GM18505 (cell line): Measurements from ENCODE around the gene RNF144B.

Experiments used
- ATAC-seq: cut with Tn5 transposase; IDR thresholded peaks from one replicate; pipeline ENCODE4 v1.9.1; 2021; ENCODE audit not compliant: unreplicated experiment
- POLR2A ChIP-seq: IDR thresholded peaks from 4 replicates; pipeline ENCODE4 v1.6.1; 2011; ENCODE audit warnings: borderline replicate concordance; ENCODE audit not compliant: insufficient read depth, insufficient read length; ENCODE audit errors: extremely low read depth

RNF144B gene

DNA sequence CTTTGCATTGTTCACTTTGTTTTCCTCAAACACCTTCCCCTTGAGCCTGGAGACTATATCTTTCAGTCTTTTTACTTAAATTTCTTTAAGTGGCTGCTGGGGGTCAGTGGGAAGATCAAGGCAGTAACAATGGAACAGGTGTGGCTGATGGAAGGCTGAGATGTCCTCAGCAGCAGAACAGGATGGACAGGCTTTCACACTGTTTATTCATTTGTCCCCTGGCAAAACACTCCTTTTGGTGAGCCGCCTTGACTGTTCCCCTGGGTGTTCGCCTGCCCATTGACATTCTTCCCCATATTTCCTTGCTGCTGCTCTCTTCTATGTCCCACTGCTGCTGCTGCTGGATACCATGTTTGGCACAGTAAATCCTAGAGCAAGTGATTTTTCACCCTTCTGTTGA is 38.1 kb downstream of the RNF144B start:
- no peak for ATAC-seq
- TF ChIP-seq POLR2A: no peak

- TF ChIP-seq POLR2A: no peak
- ATAC-seq: no peak
These were observed 40.1 kb downstream of the RNF144B start for GRCh38 chr6:18427296-18427695.

DNA sequence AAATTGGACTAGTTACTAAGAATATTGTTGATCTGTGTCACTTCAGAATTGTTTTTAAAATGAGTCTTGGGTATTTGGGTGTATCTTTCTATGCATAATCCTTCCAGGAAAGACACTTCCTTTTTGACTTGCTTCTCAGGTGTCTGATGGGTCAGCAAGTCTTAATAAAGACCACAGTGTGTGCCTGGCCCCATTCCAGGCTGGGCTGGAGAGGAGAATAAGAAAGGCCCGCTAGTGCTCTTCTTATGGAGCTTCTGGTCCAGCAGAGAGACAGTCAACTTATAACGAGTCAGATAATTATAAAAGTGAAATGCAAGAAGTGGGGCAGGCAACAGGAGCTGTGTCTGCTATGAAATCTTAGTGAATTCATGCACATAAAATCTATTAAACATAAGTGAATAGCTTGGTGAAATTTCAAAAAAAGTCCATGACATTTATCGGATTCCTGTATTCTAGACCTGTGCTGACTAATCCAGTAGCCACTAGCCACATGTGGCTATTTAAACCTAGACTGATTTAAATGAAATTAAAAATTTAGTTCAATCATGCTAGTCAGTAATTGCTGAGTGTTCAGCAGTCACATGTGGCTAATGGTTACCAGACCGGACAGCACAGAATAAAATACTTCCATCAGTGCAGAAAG is 42.6 kb downstream of the RNF144B start:
- ATAC-seq: no peak
- TF ChIP-seq POLR2A: no peak

GRCh38 chr6:18431581-18431980 is 44.4 kb downstream of the RNF144B start:
- TF ChIP-seq POLR2A: no peak
- no peak for ATAC-seq

DNA sequence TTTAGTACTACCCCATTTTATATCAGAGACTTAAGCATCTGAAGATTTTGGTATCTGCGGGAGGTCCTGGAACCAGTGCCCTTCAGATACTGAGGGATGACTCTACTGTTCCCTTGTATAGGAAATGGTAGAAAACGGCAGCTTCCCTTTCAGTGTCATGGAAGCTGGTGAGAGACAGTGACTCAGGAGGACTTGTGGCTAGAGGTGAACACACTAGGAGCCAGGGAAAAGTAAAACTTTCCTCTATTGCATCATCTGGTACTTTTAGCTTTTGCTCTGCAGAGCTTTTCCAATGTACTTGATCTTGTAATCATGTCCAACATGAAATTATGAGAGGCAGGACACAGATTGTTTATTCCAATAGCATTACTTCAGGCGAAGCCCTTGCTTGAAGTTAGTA is 45.0 kb downstream of the RNF144B start:
- no peak for ATAC-seq
- TF ChIP-seq POLR2A: no peak

- ATAC-seq: no peak
- no peak for TF ChIP-seq POLR2A
These were observed 45.5 kb downstream of the RNF144B start for GRCh38 chr6:18432619-18433018.

DNA sequence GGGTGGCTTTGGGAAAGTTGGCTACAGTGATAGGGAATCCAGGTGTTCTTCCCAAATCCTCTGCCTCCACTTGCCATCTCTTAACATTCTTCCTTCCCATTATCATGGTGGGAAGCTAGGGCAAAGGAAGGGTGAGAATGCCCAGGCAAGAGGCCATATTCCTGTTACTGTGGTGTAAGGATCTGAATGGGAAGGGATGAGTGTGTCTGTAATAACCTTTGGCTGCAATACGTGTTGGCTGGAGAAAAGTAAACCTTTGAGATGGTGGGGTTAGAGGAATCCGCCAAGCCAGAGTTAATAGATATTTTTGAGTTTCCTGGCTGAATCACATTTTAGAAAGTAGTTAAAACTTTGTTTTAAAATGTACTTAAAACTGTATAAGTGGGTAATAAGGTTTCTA is 45.9 kb downstream of the RNF144B start:
- no peak for TF ChIP-seq POLR2A
- no peak for ATAC-seq

- no peak for ATAC-seq
- no peak for TF ChIP-seq POLR2A
These were observed 49.2 kb downstream of the RNF144B start for GRCh38 chr6:18436341-18436740.

DNA sequence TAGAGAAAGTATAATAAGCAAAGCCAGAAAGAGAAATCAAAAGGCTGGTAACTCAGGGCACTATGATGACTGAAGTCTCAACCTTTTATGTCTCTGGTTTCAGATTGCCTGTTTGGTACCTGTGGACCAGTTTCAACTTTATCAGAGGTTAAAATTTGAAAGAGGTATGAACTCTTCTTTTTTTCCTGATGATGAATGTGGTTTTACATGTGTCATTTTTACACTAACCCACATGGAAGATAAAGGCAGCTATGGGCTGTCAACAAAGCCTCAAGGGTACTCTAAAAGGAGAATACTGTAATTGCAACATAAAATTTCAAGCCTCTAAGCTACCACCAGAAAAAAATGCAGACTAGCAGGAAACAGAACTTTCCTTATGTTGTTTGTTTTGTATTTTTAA is 52.4 kb downstream of the RNF144B start:
- ATAC-seq: no peak
- no peak for TF ChIP-seq POLR2A

DNA sequence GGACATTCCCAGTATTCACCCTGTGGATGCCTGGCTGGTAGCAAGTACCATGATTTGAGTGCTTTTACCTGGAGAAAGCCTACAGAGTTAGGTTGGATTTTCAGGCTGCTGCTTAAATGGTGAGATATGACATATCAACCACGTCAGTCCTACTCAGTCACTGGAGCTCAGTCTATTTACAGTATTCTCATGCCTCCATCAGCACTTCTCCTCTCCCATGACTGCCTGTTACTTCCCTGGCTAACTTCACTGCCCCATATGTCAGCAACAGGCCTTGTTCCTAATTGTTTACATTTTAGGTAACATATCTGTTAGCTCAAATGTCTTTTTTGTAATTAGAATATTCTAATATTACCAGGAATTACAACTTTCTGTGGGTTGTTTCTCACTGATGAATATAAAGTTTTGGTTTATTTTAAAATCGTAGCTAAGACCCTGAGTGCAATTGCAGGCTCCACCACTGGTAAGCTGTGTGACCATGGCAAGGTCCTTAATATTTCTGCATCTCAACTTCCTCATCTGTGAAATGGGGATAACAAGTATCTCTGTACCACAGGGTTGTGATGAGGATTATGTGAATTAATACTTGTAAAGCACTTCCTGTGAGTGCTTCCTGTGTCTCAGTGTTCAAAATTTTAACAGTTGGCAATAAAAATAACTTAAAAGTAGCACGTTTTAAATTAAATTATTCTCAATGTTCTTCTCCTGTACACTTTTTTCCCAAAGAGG is 54.3 kb downstream of the RNF144B start:
- ATAC-seq: no peak
- no peak for TF ChIP-seq POLR2A

DNA sequence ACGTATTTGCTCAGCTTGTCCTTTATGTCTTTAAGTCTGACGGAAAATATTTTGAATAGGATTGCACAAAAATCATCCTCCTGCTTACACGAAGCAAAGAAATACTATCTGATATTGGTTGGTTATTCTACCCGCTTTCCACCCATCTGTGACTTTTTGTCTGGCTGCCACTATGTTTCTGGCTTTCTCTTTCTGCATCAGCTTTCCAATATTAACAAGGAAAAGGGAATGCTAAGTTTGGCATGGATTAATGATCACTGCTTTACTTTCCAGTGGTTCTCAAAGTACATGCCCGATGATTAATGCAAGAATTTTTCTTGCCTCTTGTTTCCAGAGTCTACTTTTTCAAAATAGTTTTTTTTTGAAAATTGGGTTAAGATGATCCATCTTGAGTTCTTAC is 57.0 kb downstream of the RNF144B start:
- ATAC-seq: no peak
- no peak for TF ChIP-seq POLR2A

- no peak for ATAC-seq
- TF ChIP-seq POLR2A: no peak
These were observed 58.1 kb downstream of the RNF144B start for GRCh38 chr6:18445228-18445627.

GRCh38 chr6:18446771-18447170 is 59.6 kb downstream of the RNF144B start:
- no peak for TF ChIP-seq POLR2A
- ATAC-seq: no peak

DNA sequence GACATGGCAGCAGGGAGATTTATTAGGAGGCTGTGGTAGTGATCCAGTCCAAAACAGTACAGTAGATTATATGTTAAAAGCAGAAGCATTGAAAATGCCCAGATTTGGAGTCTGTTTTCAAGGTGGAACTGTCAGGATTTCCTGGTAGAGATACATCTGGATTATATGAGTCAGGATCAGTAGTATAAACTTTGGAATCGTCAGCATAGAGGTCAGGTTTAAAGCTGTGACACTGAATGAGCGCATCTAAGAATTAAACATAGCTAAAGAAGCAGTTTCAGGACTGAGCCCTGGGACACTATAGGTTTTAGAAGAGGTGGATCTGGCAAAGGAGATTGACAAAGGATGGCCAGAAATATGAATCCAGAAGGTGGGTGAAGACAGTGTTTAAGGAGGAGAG is 60.4 kb downstream of the RNF144B start:
- no peak for TF ChIP-seq POLR2A
- no peak for ATAC-seq
